SKM-1 (cell line): Measurements from ENCODE around the gene GPR143.
A peak's percentile ranks its signal among the peaks of the same experiment; 100 is the strongest.

ENCODE experiments used
- DNase-seq: peaks from one replicate; lab custom pipeline; 2025; ENCODE audit not compliant: unreplicated experiment; lab: John Stamatoyannopoulos, UW

The GPR143 gene

GRCh38 chrX:9708923-9709553 is 56.6 kb downstream of the GPR143 start:
- DNase-seq, result peak; percentile 9

DNA sequence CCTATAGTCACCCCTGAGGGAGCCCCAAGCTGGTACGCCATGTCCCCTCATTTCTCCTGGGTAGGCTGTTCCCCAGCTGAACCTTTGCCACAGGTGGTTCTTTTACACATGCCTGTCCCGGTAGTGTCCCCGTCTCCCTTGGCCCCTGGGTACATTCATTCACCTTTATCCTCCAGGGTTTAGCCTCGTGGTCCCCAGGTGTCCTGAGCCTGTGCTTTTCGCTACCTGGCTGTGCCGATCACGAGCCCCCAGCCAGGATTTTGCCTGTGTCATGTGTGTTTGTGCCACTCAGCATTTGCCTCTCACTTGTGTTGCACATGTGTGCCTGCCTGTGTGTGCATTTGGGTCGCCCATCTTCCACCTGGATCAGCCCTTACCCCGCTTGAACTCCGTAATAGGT is 57.6 kb downstream of the GPR143 start:
- DNase-seq, result no peak

DNA sequence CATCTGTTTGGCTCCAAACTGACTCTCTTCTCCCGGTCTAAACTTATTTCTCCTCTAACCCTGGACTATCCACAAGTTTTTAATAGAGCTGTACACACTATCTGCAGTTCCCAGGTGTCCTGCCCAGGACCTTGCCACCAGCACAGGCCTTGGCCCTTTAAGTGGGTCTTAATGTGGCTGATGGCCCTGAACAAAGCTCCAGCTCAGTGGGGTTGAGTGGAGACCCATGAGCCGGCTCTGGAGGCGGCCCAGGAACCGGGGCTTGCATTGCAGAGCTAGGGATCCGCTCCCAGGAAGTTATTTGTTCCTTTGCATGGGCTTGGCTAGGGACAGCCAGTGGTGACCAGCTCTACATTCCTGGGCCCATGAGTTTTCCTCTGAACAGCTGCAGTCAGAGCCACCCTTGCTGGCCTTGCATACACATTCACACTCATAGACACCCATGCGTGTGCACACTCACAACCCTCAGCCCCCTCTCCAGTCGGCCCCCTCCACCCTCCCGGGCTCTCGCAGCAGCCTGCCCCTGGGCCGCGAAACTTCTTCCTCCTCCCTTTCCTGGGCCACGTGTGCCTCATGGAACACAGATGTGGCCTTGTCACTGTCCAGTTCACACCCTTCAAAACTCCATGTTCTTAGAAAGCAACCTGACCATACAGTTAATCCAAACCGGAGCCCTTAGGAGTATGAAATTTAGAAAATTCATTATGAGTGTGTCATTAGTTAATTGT is 58.2 kb downstream of the GPR143 start:
- no peak for DNase-seq

DNA sequence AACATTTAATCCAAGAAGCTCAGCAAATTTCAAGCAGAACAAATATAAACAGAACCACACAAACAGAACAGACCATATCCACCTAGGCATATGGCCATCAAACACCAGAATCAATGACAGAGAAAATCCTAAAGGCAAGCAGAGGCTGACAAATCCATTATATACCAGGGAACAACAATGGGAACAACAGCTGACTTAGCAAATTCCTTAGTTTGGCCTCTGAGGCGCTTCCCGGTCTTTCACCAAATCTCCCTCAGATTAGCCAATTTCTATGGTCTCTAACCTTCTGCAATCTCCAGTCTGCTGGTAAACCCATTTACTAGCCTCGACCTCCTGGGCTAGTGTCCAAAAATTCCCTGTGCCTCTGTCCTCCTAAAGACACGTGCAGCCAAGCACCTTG is 59.2 kb downstream of the GPR143 start:
- no peak for DNase-seq

GRCh38 chrX:9704876-9705465 is 60.7 kb downstream of the GPR143 start:
- no peak for DNase-seq

GRCh38 chrX:9703406-9703805 is 62.2 kb downstream of the GPR143 start:
- no peak for DNase-seq

GRCh38 chrX:9701790-9702189 is 63.9 kb downstream of the GPR143 start:
- DNase-seq, result no peak

GRCh38 chrX:9700555-9700954 is 65.1 kb downstream of the GPR143 start:
- DNase-seq, result no peak

DNA sequence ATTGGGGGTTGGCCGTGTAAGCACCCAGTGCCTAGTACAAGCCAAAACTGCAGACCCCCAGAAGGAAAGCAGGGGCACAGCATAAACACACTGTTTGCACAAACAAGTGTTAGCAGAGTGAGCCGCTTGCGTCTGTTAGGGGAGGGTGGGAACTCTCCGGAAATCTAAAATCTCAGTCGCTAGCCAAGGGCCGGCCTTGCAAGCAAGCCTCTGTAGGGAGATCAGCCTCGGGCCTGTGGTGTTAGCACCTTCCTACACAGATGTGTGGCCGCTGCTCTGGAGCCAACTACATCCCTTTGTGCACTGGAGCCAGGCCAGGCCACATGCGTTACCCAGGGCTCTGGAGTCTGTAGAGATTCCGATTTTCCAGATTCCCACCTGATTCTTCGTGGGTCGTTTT is 67.1 kb downstream of the GPR143 start:
- DNase-seq, result no peak

DNA sequence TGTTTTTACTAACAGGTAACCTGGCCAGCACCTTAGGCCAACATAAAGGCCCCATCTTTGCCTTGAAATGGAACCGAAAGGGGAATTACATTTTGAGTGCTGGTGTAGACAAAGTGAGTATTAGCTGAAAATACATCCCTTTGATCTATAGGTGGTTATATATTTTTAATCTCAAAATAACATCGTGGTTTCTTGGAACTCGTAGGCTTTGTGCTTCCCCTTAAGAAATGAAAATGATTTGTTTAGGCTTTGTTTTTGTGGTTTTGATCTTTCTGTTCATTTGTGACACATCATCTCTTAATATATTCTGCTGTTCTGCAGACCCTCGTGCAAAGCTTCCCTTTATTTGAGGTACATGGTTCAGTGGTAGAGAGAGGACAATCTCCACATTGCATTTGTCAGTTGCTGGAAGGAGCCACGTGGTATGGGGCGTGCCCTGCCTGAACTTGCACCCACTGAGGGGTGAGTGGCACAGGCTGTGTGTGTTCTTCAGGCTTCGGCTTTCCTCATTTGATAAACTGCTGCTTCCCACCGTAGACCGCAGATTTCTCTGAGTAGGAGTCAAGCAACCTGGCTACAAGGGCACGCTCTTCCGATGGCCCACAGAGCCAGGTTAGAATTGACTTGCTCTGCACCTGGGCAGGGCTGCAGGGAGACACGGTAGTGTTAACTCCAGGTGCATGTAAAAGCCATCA is 72.2 kb downstream of the GPR143 start:
- DNase-seq, result no peak

DNA sequence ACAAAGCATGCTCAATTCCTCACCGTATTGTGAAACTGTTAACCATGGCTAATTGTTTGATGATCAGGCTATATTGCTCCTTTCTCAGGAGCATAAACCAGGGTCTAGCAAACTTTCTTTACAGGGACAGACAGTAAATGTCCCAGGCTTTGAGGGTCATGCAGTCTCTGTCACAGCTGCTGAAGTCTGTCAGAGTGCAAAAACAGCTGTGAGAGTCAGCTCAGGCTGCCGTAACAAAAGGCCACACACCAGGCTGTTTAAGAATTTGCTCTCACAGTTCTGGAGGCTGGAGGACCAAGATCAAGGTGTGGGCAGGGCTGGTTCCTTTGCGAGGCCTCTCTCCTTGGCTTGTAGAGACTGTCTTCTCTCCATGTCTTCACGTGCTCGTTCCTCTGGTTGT is 75.6 kb downstream of the GPR143 start:
- no peak for DNase-seq

- DNase-seq, result no peak
Observed at GRCh38 chrX:9688833-9689232, 76.8 kb downstream of the GPR143 start.

- no peak for DNase-seq
Observed at GRCh38 chrX:9687899-9688298, 77.7 kb downstream of the GPR143 start.

GRCh38 chrX:9683350-9683749 is 82.3 kb downstream of the GPR143 start:
- no peak for DNase-seq

DNA sequence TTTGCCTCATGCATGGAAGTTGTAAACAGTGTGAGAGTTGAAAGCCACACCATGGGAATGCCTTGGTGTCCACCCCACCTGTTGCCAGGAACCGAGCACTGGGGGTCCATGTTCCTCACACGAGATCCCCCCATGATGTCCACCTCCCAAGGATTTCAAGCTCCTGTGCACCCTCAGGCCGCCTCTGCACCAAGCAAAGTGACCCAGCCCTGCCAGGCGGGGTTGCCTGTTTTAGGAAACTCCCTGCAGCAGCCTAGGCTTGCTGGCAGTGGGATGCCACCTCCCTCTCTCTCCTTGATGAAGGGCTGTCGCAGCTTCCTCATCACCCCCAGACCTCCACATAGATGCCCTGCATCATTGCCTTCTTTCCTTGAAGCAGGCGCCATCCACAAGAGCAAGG is 82.8 kb downstream of the GPR143 start:
- no peak for DNase-seq

- DNase-seq, result no peak
Observed at GRCh38 chrX:9682456-9682855, 83.2 kb downstream of the GPR143 start.

DNA sequence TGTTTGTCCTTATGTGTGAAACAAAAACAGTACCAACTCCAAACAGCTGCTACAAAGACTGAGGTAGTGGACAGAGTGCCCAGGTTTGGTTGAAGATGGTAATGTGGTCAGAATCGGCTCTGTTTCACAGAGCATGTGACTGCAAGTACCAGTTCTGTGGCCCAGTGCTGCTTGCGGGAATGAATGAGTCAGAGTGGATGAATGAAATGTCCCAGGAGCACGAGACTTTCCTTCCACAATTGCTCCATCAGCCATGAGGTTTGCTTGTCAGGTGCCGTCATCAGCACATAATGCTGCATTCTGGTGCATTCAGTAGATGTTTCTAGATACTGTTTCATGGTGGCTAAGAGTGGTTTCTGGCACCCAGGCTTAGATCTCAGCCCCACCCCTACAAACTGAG is 84.2 kb downstream of the GPR143 start:
- no peak for DNase-seq

DNA sequence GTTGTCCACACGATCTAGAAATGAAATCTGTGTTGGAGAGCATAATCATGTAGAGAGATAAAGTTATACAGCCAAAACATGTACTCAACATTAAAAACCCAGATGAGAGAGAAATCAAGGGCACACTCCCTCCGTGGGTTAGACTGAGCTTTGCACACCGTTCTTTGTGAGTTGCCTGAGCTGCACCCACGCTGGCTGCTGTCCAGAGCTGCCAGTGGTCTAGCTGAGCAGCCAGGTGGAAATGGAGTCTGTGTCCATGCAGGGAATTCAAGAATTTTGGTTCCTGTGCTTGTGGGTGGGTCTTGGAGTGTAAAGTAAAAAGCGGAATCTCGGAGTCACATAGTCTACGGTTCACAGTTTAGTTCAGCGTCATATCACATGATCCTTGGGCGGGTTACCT is 84.6 kb downstream of the GPR143 start:
- no peak for DNase-seq

- no peak for DNase-seq
Observed at GRCh38 chrX:9678215-9678965, 87.3 kb downstream of the GPR143 start.

- DNase-seq, result no peak
Observed at GRCh38 chrX:9677098-9677739, 88.4 kb downstream of the GPR143 start.

GRCh38 chrX:9676738-9677097 is 88.9 kb downstream of the GPR143 start:
- DNase-seq, result no peak
